ENCODE data around the gene TTLL5.

GRCh38 chr14:75723716-75724115 lies 62.7 kb downstream of the TTLL5 start:
- TF ChIP-seq POLR2AphosphoS5 (IDR thresholded peaks at IDR 0.05; ENCODE audit: low read depth) (no peak), CTCF (IDR thresholded peaks at IDR 0.05; ENCODE audit: insufficient read depth, low read length) (no peak), GABPA (IDR thresholded peaks at IDR 0.05; ENCODE audit: low read depth) (no peak)
- TF ChIP-seq, protein P1, sequence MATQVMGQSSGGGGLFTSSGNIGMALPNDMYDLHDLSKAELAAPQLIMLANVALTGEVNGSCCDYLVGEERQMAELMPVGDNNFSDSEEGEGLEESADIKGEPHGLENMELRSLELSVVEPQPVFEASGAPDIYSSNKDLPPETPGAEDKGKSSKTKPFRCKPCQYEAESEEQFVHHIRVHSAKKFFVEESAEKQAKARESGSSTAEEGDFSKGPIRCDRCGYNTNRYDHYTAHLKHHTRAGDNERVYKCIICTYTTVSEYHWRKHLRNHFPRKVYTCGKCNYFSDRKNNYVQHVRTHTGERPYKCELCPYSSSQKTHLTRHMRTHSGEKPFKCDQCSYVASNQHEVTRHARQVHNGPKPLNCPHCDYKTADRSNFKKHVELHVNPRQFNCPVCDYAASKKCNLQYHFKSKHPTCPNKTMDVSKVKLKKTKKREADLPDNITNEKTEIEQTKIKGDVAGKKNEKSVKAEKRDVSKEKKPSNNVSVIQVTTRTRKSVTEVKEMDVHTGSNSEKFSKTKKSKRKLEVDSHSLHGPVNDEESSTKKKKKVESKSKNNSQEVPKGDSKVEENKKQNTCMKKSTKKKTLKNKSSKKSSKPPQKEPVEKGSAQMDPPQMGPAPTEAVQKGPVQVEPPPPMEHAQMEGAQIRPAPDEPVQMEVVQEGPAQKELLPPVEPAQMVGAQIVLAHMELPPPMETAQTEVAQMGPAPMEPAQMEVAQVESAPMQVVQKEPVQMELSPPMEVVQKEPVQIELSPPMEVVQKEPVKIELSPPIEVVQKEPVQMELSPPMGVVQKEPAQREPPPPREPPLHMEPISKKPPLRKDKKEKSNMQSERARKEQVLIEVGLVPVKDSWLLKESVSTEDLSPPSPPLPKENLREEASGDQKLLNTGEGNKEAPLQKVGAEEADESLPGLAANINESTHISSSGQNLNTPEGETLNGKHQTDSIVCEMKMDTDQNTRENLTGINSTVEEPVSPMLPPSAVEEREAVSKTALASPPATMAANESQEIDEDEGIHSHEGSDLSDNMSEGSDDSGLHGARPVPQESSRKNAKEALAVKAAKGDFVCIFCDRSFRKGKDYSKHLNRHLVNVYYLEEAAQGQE (IDR thresholded peaks at IDR 0.05; ENCODE audit: insufficient replicate concordance, low read depth) = no peak
